Measurements from ENCODE around the gene ETV3.

DNA sequence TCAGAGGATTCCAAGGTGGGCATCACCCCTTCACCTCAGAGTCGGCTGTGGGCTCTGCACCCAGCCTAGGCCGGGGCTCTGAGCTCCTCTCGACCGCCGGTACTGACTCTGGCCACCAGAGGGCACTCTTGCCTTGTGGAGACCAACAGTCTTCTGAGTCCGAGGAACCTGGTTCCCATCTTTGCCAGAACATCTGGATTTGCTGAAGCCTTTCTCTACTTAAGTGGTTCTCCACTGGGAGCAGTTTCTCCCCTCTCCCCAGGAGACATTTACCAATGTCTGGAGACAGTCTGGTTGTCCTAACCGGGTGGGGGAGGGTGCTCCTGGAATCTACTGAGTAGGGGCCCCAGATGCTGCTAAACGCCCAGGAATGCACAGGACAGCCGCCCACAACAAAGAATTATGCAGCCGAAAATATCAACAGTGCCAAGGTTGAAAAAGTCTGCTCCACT, 48.0 kb downstream of the ETV3 start:
- TF ChIP-seq EZH2 (IDR thresholded peaks at IDR 0.05; ENCODE audit: insufficient read depth, poor library complexity, severe bottlenecking) (no peak), EZH2phosphoT487 (IDR thresholded peaks at IDR 0.05; ENCODE audit: insufficient read depth, low read depth) (no peak)

Measured in GM23248 (cell line).